Stimulated activated CD8-positive, alpha-beta memory T cell treated with anti-CD3 and anti-CD28 coated beads, Interleukin-4, amount 100 ng/mL, for 4 hours (primary cell): Measurements from ENCODE around the gene VDAC2.
"Not testable (repeated sequence)": the region's sequence is repeated elsewhere in the genome, so short reads cannot be mapped to it uniquely, and the experiment has no call there.

Experiments
- DNase-seq, 2 donors: peaks; one replicate each; pipeline ENCODE4 v3.0.0-alpha.2; 2020; ENCODE audit warnings: low read depth in 2 of 2, low spot score in 1 of 2

The VDAC2 gene

GRCh38 chr10:75199949-75200348 lies 10.6 kb upstream of the VDAC2 start:
- not testable (repeated sequence) for DNase-seq

GRCh38 chr10:75201793-75202307 lies 8.7 kb upstream of the VDAC2 start:
- no peak for DNase-seq

- no peak for DNase-seq
Measured at GRCh38 chr10:75202321-75203045, 8.1 kb upstream of the VDAC2 start.

GRCh38 chr10:75203046-75203620 lies 7.5 kb upstream of the VDAC2 start:
- DNase-seq = not testable (repeated sequence)

- no peak for DNase-seq
Measured at GRCh38 chr10:75203724-75204123, 6.9 kb upstream of the VDAC2 start.

- no peak for DNase-seq
Measured at GRCh38 chr10:75205908-75206307, 4.7 kb upstream of the VDAC2 start.

GRCh38 chr10:75206638-75207037 lies 4.0 kb upstream of the VDAC2 start:
- not testable (repeated sequence) for DNase-seq

GRCh38 chr10:75207079-75207856 lies 3.3 kb upstream of the VDAC2 start:
- DNase-seq = no peak

- no peak for DNase-seq
Measured at GRCh38 chr10:75207857-75208144, 2.8 kb upstream of the VDAC2 start.

- DNase-seq = no peak
Measured at GRCh38 chr10:75208181-75208580, 2.4 kb upstream of the VDAC2 start.

GRCh38 chr10:75209086-75209920 lies 1.3 kb upstream of the VDAC2 start:
- no peak for DNase-seq

GRCh38 chr10:75209921-75210281 lies 695 bp upstream of the VDAC2 start:
- peak; percentile 51 to 60 for DNase-seq

- DNase-seq = no peak
Measured at GRCh38 chr10:75211007-75211691, 553 bp downstream of the VDAC2 start.

- no peak for DNase-seq
Measured at GRCh38 chr10:75212343-75212742, 1.7 kb downstream of the VDAC2 start.

GRCh38 chr10:75220274-75220673 lies 9.7 kb downstream of the VDAC2 start:
- DNase-seq = no peak

- DNase-seq = not testable (repeated sequence)
Measured at GRCh38 chr10:75221492-75221891, 10.9 kb downstream of the VDAC2 start.

- DNase-seq = no peak
Measured at GRCh38 chr10:75223507-75223906, 12.9 kb downstream of the VDAC2 start.

- DNase-seq = no peak
Measured at GRCh38 chr10:75226095-75226494, 15.5 kb downstream of the VDAC2 start.

- DNase-seq = no peak
Measured at GRCh38 chr10:75226656-75227055, 16.1 kb downstream of the VDAC2 start.

- DNase-seq = no peak
Measured at GRCh38 chr10:75228278-75228677, 17.7 kb downstream of the VDAC2 start.

- no peak for DNase-seq
Measured at GRCh38 chr10:75228834-75229233, 18.2 kb downstream of the VDAC2 start.
